PFSK-1 (cell line): ENCODE results near the gene HS1BP3.

Experiments
- FOXP2 ChIP-seq: optimal IDR thresholded peaks from 2 replicates; pipeline ENCODE3; 2011; ENCODE audit warnings: borderline replicate concordance, control low read depth, inconsistent platforms; ENCODE audit not compliant: insufficient read depth; ENCODE audit errors: extremely low read length, extremely low read depth
- POLR2AphosphoS5 ChIP-seq: IDR thresholded peaks from 2 replicates; pipeline ENCODE4 v1.6.1; 2012; ENCODE audit warnings: low read depth, mild to moderate bottlenecking, control low read depth, low read length, moderate library complexity
- REST ChIP-seq, 2 experiments: IDR thresholded peaks; 2 replicates each; pipeline versions ENCODE4 v1.6.1 to v1.8.0; 2011 to 2012; ENCODE audit warnings: low read depth in 2 of 2, low read length in 2 of 2, control low read depth in 1 of 2, inconsistent platforms in 1 of 2, mild to moderate bottlenecking in 1 of 2, moderate library complexity in 1 of 2; ENCODE audit not compliant: insufficient read depth in 1 of 2
- SIN3A ChIP-seq: IDR thresholded peaks from 2 replicates; pipeline ENCODE4 v1.6.1; 2012; ENCODE audit warnings: mild to moderate bottlenecking, low read length, moderate library complexity, borderline replicate concordance; ENCODE audit not compliant: insufficient read depth
- TAF1 ChIP-seq: IDR thresholded peaks from 2 replicates; pipeline ENCODE4 v1.6.1; 2012; ENCODE audit warnings: low read length, control low read depth, borderline replicate concordance; ENCODE audit not compliant: insufficient read depth

HS1BP3 gene

GRCh38 chr2:20642055-20642971 is 8.6 kb downstream of the HS1BP3 start:
- TF ChIP-seq REST (IDR thresholded peaks at IDR 0.05; ENCODE audit: insufficient read depth in 1 of 2, low read depth in 2 of 2, low read length in 2 of 2) (no peak), FOXP2 (no peak), SIN3A (no peak), POLR2AphosphoS5 (no peak), TAF1 (no peak)

GRCh38 chr2:20641123-20641985 is 9.5 kb downstream of the HS1BP3 start:
- no peak for TF ChIP-seq FOXP2
- TF ChIP-seq TAF1: no peak
- no peak for TF ChIP-seq REST (IDR thresholded peaks at IDR 0.05; ENCODE audit: insufficient read depth in 1 of 2, low read depth in 2 of 2, low read length in 2 of 2)
- no peak for TF ChIP-seq SIN3A
- TF ChIP-seq POLR2AphosphoS5: no peak

GRCh38 chr2:20640411-20641122 is 10.3 kb downstream of the HS1BP3 start:
- TF ChIP-seq REST (IDR thresholded peaks at IDR 0.05; ENCODE audit: insufficient read depth in 1 of 2, low read depth in 2 of 2, low read length in 2 of 2): no peak
- TF ChIP-seq FOXP2: no peak
- TF ChIP-seq SIN3A: no peak
- TF ChIP-seq TAF1: no peak
- TF ChIP-seq POLR2AphosphoS5: no peak

GRCh38 chr2:20638646-20639430 is 12.1 kb downstream of the HS1BP3 start:
- TF ChIP-seq FOXP2 (no peak), REST (IDR thresholded peaks at IDR 0.05; ENCODE audit: insufficient read depth in 1 of 2, low read depth in 2 of 2, low read length in 2 of 2) (no peak), SIN3A (no peak)
